HG02678 (cell line): ENCODE data around the gene TCF7L1.

ENCODE experiments used
- ATAC-seq: cut with Tn5 transposase; IDR thresholded peaks from one replicate; pipeline ENCODE4 v1.9.1; 2021; ENCODE audit warnings: mild to moderate bottlenecking, moderate library complexity; ENCODE audit not compliant: unreplicated experiment

The TCF7L1 gene

GRCh38 chr2:85215448-85216401 lies 82.5 kb downstream of the TCF7L1 start:
- no peak for ATAC-seq

GRCh38 chr2:85216927-85217326 lies 83.7 kb downstream of the TCF7L1 start:
- ATAC-seq, result no peak

DNA sequence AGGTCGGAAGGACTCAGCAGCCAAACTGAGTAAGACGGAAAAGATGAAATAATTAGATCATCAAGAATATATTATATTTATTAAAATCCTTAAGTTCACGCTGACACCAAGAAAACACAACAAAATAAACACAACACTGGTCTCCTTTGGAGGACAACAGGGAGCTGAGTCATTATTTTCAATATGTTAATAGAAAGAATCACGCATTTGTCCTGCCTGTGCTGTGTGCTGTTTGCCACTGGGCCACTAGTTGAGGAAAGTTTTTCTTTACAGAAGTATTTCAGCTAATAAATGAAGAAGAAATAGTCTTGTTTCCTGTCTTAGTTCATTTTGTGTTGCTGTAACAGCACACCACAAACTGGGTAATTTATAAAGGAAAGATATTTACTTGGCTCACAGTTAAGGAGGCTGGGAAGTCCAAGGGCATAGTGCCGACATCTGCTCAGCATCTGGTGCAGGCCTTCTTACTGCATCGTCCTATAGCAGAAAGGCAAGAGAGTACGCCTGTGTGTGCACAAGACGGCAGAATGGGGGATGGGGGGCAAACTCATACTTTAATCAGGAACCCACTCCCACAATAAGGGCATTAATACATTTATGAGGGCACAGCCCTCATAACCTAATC lies 88.0 kb downstream of the TCF7L1 start:
- ATAC-seq, result no peak

- ATAC-seq, result no peak
Observed at GRCh38 chr2:85222792-85223191, 89.6 kb downstream of the TCF7L1 start.

DNA sequence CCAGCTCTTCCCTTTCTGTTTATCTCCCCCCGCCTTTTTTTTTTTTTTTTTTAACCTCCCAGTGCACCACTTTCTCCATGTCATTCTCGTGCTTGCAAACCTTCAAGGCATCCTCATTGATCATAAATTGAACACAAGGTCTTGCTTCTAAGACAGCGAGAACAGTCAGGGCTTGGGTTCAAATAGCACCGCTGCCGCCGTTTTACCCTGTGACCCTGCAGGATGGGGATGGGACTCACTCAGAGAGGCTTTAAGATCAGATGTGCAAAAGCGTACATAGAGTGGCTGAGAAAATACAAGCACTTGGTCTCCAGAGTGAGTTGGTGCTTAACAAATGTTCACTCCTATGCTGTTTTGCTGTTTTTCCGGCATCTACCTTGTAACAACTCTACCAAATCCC lies 93.6 kb downstream of the TCF7L1 start:
- no peak for ATAC-seq

DNA sequence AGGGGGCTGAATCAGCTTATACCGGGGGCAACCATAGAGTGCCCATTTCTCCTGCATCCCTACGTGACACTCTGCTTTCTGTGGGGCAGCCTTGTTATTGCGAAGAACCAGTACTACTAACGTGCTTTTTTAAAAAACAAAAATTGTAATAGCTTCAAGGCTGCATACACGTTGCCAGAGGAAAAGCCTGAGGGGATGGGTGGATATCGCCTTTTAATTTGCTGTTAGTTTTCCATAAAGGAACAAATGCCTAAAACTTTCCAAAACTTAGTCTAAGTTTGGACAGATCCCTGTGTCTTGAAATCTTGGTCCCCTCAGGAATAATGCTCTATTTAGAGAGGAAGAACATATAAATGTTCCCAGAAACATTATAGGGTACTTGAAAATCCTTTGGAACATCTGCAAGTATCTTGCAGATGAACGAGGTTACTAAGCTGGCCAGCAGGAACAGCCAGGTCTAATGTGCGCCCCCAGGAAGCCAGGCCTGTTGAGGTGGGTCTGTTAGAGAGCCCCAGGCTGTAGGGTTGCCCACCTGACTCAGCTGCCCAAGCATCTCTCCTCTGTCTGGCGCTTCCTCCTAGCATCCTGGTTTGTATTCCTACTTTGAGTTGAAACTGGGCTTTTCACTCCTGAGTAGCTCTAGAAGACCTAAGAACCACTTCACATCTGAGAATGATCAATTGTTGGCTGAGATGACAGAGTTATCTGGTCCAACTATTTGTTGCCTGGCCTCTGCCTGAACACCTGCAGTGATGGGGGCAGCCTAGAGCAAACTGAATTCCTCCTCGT lies 97.7 kb downstream of the TCF7L1 start:
- no peak for ATAC-seq

- no peak for ATAC-seq
Observed at GRCh38 chr2:85231468-85231805, 98.2 kb downstream of the TCF7L1 start.

GRCh38 chr2:85231952-85232351 lies 98.8 kb downstream of the TCF7L1 start:
- no peak for ATAC-seq

DNA sequence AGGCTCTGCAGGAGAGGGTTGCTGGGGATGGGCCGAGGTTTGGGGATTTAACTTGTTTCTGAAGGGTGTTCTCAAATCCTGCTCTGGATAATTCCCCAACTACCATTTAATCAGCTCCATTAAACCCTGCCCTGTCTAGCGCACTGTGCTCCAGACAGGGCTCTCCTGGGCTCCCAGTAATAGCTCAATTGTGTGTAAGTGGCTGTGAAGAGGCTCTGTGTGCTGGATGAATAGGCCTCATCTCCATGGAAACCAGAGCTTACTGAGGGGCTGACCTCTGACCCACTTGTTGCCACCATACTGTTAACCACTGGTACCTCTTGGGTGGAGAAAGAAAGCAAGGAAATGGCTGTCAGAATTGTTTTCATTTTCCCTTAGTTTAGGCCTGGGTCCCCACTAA lies 101.7 kb downstream of the TCF7L1 start:
- no peak for ATAC-seq

- no peak for ATAC-seq
Observed at GRCh38 chr2:85235281-85235680, 102.1 kb downstream of the TCF7L1 start.

GRCh38 chr2:85236084-85236483 lies 102.9 kb downstream of the TCF7L1 start:
- no peak for ATAC-seq

- no peak for ATAC-seq
Observed at GRCh38 chr2:85237849-85238565, 104.8 kb downstream of the TCF7L1 start.

DNA sequence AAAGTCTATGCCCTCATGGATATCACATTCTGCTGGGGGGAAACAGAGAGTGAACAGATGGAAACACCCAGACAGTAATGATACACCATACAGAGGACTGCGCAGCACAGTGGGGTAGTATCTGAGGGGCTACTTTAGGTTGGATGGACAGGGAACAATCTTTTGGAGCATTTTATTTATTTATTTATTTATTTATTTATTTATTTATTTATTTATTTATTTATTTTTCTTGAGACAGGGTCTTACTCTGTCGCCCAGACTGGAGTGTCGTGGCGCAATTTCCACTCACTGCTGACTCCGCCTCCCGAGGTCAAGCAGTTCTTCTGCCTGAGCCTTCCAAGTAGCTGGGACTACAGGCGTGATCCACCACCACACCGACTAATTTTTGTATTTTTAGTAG lies 105.4 kb downstream of the TCF7L1 start:
- no peak for ATAC-seq

GRCh38 chr2:85239102-85239501 lies 105.9 kb downstream of the TCF7L1 start:
- ATAC-seq, result no peak

DNA sequence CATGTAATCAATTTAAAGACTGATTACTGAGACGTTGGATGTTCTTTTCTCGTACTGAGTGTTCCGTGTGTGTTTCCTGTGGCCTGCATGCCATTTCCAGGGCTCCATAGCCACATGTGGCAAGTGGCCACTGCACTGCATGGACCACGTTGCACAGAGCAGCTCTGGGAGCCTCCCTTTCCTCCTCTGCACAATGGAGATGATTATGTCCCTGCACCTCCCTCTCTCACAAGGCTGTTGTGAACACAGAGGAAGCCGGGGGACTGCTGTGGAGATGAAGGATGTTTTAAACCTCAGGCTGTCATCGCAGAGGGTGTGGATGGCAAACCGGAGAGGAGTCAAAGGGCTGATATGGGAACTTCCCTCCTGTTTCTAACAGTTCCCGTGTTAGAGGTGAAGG lies 106.9 kb downstream of the TCF7L1 start:
- ATAC-seq, result no peak

- no peak for ATAC-seq
Observed at GRCh38 chr2:85242321-85242720, 109.1 kb downstream of the TCF7L1 start.

DNA sequence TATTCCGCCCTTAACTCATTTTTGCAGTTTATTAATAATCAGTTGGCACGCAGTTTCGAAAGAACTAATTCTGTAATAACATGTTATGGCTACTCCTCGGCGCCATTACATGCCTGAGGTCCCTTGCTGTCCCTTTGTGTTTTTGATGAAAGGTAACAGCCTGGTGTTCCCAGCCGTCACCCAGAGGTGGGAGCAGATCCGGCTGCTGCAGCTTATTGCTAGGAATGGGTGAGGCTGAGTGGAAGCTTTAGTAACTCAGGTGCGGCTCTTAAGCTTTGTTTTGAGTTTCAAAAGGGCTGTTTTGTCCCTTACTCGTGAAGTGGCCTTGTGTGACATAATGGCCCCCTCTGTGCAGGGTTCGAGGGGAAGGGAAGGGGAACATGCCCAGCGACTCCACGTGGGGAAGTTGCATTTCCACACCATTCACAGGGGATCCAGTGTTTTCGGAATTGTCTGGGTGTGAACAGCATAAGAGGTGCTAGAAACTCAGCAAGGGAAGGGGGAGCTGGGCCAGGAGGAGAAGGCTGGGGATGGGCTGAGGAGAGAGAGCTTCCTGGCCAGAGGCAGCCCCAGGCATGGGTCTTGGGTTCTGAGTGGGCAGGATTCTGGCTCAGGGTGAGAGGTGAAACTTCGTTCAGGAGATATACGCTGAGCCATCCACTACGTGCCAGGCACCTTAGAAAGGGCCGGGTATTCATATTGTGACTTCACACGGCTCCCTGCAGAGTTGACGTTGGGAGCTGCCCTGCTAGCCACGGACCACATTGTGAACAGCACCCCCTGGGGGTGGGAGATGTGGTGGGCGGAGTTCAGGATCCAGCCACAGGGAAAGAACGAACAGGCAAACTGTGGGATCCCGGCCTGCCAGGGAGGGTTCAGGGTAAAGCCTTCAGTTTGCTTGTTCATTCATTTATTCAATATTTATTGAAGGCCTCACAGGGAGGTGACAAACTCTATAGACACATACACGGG lies 110.2 kb downstream of the TCF7L1 start:
- no peak for ATAC-seq

GRCh38 chr2:85244828-85245227 lies 111.6 kb downstream of the TCF7L1 start:
- ATAC-seq, result no peak

GRCh38 chr2:85245891-85246290 lies 112.7 kb downstream of the TCF7L1 start:
- no peak for ATAC-seq

- ATAC-seq, result no peak
Observed at GRCh38 chr2:85246348-85246747, 113.2 kb downstream of the TCF7L1 start.
